Keratinocyte (primary cell): ENCODE data around the gene PYGM. TPM values are rescaled to one million over a fixed set of nuclear protein-coding genes. Genes with fewer than 3 reads are reported as not detected.
A peak's percentile ranks its signal among the peaks of the same experiment; 100 is the strongest.

Experiments
- DNase-seq: peaks from one replicate; pipeline ENCODE4 v3.0.0-alpha.2; 2011; ENCODE audit warnings: low read depth, missing footprints, low spot score
- FAIRE-seq: peaks from 2 replicates; lab custom pipeline; 2011; peaks lifted over from hg19 to GRCh38; lab: Jason Lieb, UNC
- H2AFZ ChIP-seq: 2 replicates; pipeline ENCODE4 v1.6.0; 2012; ENCODE audit warnings: low read length, control low read depth, inconsistent platforms; ENCODE audit not compliant: control insufficient read depth
- H3K27ac ChIP-seq: 2 replicates; pipeline ENCODE4 v1.5.1; 2011; ENCODE audit warnings: low read length; ENCODE audit not compliant: control insufficient read depth, insufficient read depth
- H3K27me3 ChIP-seq: 3 replicates; pipeline ENCODE4 v1.6.0; 2011; ENCODE audit warnings: low read length; ENCODE audit not compliant: control insufficient read depth, insufficient read depth; ENCODE audit errors: extremely low read depth
- H3K36me3 ChIP-seq, 2 experiments: 2 replicates in 1 of 2; 3 replicates in 1 of 2; pipeline ENCODE4 v1.5.1; 2011; ENCODE audit warnings: low read length in 2 of 2, mild to moderate bottlenecking in 1 of 2; ENCODE audit not compliant: control insufficient read depth in 2 of 2, insufficient read depth in 2 of 2; ENCODE audit errors: extremely low read depth in 1 of 2
- H3K4me1 ChIP-seq: 3 replicates; pipeline ENCODE4 v1.5.1; 2011; ENCODE audit warnings: low read length; ENCODE audit not compliant: control insufficient read depth, insufficient read depth; ENCODE audit errors: extremely low read depth
- H3K4me2 ChIP-seq: 3 replicates; pipeline ENCODE4 v1.6.0; 2011; ENCODE audit warnings: low read depth, low read length; ENCODE audit not compliant: control insufficient read depth, insufficient read depth; ENCODE audit errors: extremely low read depth
- H3K4me3 ChIP-seq, 3 experiments: fragments of 200-600 bp in 1 of 3; sonication (generic) in 1 of 3; 2 replicates in 2 of 3; 3 replicates in 1 of 3; pipeline ENCODE4 v1.5.1; 2011 to 2016; ENCODE audit warnings: low read length in 3 of 3, mild to moderate bottlenecking in 3 of 3, control low read depth in 2 of 3, inconsistent platforms in 1 of 3, low read depth in 1 of 3, mixed read lengths in 1 of 3, mixed run types in 1 of 3, moderate library complexity in 1 of 3; ENCODE audit not compliant: control insufficient read depth in 2 of 3, insufficient read depth in 2 of 3; ENCODE audit errors: extremely low read depth in 1 of 3
- H3K79me2 ChIP-seq: 2 replicates; pipeline ENCODE4 v1.6.0; 2012; ENCODE audit warnings: low read length; ENCODE audit not compliant: control insufficient read depth, insufficient read depth
- H3K9ac ChIP-seq: 3 replicates; pipeline ENCODE4 v1.6.0; 2011; ENCODE audit warnings: low read length; ENCODE audit not compliant: control insufficient read depth, insufficient read depth; ENCODE audit errors: extremely low read depth
- H3K9me1 ChIP-seq: 3 replicates; pipeline ENCODE4 v1.6.0; 2011; ENCODE audit warnings: low read length; ENCODE audit not compliant: control insufficient read depth, insufficient read depth; ENCODE audit errors: extremely low read depth
- H3K9me3 ChIP-seq: 2 replicates; pipeline ENCODE4 v1.5.1; 2012; ENCODE audit warnings: low read depth, low read length; ENCODE audit not compliant: control insufficient read depth
- H4K20me1 ChIP-seq: 3 replicates; pipeline ENCODE4 v1.6.0; 2011; ENCODE audit warnings: low read length; ENCODE audit not compliant: control insufficient read depth, insufficient read depth; ENCODE audit errors: extremely low read depth
- CTCF ChIP-seq, 3 experiments: IDR thresholded peaks in 1 of 3; conservative IDR thresholded peaks in 1 of 3; optimal IDR thresholded peaks in 1 of 3; 2 replicates in 2 of 3; 3 replicates in 1 of 3; pipeline versions ENCODE3 to v1.5.1; 2011; ENCODE audit warnings: low read length in 3 of 3, mild to moderate bottlenecking in 3 of 3, moderate library complexity in 2 of 3, control low read depth in 1 of 3, inconsistent platforms in 1 of 3; ENCODE audit not compliant: insufficient read depth in 2 of 3; ENCODE audit errors: extremely low read depth in 1 of 3
- EZH2 ChIP-seq: IDR thresholded peaks from one replicate; pipeline ENCODE4 v1.6.1; 2012; ENCODE audit warnings: inconsistent platforms, mild to moderate bottlenecking, low read length, moderate library complexity
- dilution Hi-C: fragments of 300-500 bp; cut with MboI; formaldehyde crosslinking; loops from one replicate; pipeline ENCODE4 v1.7.0; 2020; ENCODE audit warnings: low sequenced_read_pairs; ENCODE audit not compliant: extremely low pct_ligation_motif_present
- polyA plus RNA-seq, 5 experiments: library from polyadenylated mRNA; depleted of rRNA in 3 of 5; stranded (reverse) in 3 of 5; stranded (forward) in 1 of 5; unstranded in 1 of 5; fragments of >200 nt; gene quantifications; 1 replicate in 1 of 5; 2 replicates in 3 of 5; 3 replicates in 1 of 5; pipeline versions ENCODE4 v1.2.1 to v1.2.3, GENCODE V29; 2011 to 2012; ENCODE audit warnings: missing spikeins in 2 of 5, low read depth in 1 of 5, low replicate concordance in 1 of 5

Gene PYGM
- polyA plus RNA-seq, 1 donor (not counting 4 experiments of a cell fraction or from before 2014, with no cell fraction given), result 0.05 TPM

GRCh38 chr11:64765851-64766665 lies 6.3 kb upstream of the PYGM start:
- H4K20me1 ChIP-seq, result peaks cover 31% of the 10 kb centered on the region
- H3K27me3 ChIP-seq, result no peaks in the 10 kb centered on the region

GRCh38 chr11:64765291-64765850 lies 5.6 kb upstream of the PYGM start:
- Histone ChIP-seq H3K4me3 (no peak overlapping the region), H3K9me3 (no peaks in the 10 kb centered on the region), H3K9me1 (peaks cover 3% of the 10 kb centered on the region), H3K27me3 (no peaks in the 10 kb centered on the region), H2AFZ (no peak overlapping the region), H3K36me3 (peaks cover 51 to 75% of the 10 kb centered on the region in 2 experiments), H3K4me2 (no peak overlapping the region), H4K20me1 (peaks cover 27% of the 10 kb centered on the region), H3K9ac (no peak overlapping the region), H3K79me2 (peaks cover 30% of the 10 kb centered on the region), H3K27ac (no peak overlapping the region), H3K4me1 (peaks cover 24% of the 10 kb centered on the region)
- dilution Hi-C loops, result no loop called here
- DNase-seq, result no peak
- no peak for TF ChIP-seq EZH2
- peak; percentile 10 to 24 (median 10) for TF ChIP-seq CTCF (optimal IDR thresholded peaks at IDR 0.05 in 1 of 3, IDR thresholded peaks at IDR 0.05 in 1 of 3, conservative IDR thresholded peaks at IDR 0.05 in 1 of 3; ENCODE audit: extremely low read depth in 1 of 3, insufficient read depth in 2 of 3, low read length in 3 of 3)
- no peak for FAIRE-seq

More at GRCh38 chr11:64765851-64766665, 6.3 kb upstream of the PYGM start:
- DNase-seq, result no peak
- Histone ChIP-seq H2AFZ (no peak overlapping the region), H3K4me1 (peaks cover 24% of the 10 kb centered on the region), H3K9me3 (no peaks in the 10 kb centered on the region), H3K4me2 (no peak overlapping the region), H3K9ac (no peak overlapping the region), H3K36me3 (peaks cover 58 to 82% of the 10 kb centered on the region in 2 experiments), H3K27ac (no peak overlapping the region), H3K4me3 (no peak overlapping the region), H3K9me1 (peaks cover 3% of the 10 kb centered on the region), H3K79me2 (peaks cover 36% of the 10 kb centered on the region)
- TF ChIP-seq CTCF (optimal IDR thresholded peaks at IDR 0.05 in 1 of 3, IDR thresholded peaks at IDR 0.05 in 1 of 3, conservative IDR thresholded peaks at IDR 0.05 in 1 of 3; ENCODE audit: extremely low read depth in 1 of 3, insufficient read depth in 2 of 3, low read length in 3 of 3), result no peak
- TF ChIP-seq EZH2, result no peak
- dilution Hi-C loops, result no loop called here
- no peak for FAIRE-seq
